WTC11 (cell line): ENCODE data around the gene DUSP19.

Source experiments
- ATF1 ChIP-seq: sonication (generic); formaldehyde crosslinking; IDR thresholded peaks from 2 replicates; pipeline ENCODE4 v1.8.1; 2023; ENCODE audit warnings: mild to moderate bottlenecking, moderate library complexity, missing genetic modification reagents
- E2F1 ChIP-seq: sonication (generic); formaldehyde crosslinking; IDR thresholded peaks from 2 replicates; pipeline ENCODE4 v1.8.0; 2022; ENCODE audit warnings: mild to moderate bottlenecking, missing genetic modification reagents
- IRF2 ChIP-seq: sonication (generic); formaldehyde crosslinking; IDR thresholded peaks from 2 replicates; pipeline ENCODE4 v1.8.0; 2022; ENCODE audit warnings: low read depth, missing genetic modification reagents, borderline replicate concordance
- ZBTB21 ChIP-seq: sonication (generic); formaldehyde crosslinking; IDR thresholded peaks from 2 replicates; pipeline ENCODE4 v1.8.1; 2023; ENCODE audit warnings: mild to moderate bottlenecking, missing genetic modification reagents, borderline replicate concordance
- ZNF121 ChIP-seq: sonication (generic); formaldehyde crosslinking; IDR thresholded peaks from 2 replicates; pipeline ENCODE4 v1.8.0; 2023; ENCODE audit warnings: missing genetic modification reagents
- ZNF416 ChIP-seq: fragments of 250-450 bp; sonication (Bioruptor Pico); IDR thresholded peaks from 2 replicates; pipeline ENCODE4 v1.9.0; 2021; ENCODE audit warnings: mild to moderate bottlenecking, inconsistent platforms
- TF ChIP-seq, protein P1 (sequence below): fragments of 200-600 bp; IDR thresholded peaks from 2 replicates; pipeline ENCODE4 v1.8.0; 2022; ENCODE audit warnings: antibody characterized with exemption
- TF ChIP-seq, protein P2 (sequence below): fragments of 250-450 bp; sonication (Bioruptor Pico); conservative IDR thresholded peaks from 2 replicates; pipeline ENCODE4 v1.9.0; 2021; ENCODE audit warnings: mild to moderate bottlenecking

DNA sequence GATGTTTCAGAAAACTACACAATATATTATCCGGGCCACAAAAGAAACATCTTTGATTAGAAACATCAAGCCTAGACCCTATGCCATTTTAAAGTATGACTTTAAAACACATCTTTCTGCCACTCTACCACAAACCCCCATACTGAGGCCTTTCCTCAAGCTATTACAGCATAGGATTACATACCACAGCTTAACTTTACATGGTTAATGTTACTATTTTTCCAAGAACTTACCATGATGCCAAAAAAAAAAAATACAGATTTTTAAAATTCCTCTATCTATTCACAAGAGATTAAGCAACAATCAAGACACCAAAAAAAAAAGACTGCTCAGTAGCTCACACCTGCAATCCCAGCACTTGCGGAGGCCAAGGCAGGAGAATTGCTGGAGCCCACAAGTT is 49.3 kb upstream of the DUSP19 start:
- TF ChIP-seq, protein P1, sequence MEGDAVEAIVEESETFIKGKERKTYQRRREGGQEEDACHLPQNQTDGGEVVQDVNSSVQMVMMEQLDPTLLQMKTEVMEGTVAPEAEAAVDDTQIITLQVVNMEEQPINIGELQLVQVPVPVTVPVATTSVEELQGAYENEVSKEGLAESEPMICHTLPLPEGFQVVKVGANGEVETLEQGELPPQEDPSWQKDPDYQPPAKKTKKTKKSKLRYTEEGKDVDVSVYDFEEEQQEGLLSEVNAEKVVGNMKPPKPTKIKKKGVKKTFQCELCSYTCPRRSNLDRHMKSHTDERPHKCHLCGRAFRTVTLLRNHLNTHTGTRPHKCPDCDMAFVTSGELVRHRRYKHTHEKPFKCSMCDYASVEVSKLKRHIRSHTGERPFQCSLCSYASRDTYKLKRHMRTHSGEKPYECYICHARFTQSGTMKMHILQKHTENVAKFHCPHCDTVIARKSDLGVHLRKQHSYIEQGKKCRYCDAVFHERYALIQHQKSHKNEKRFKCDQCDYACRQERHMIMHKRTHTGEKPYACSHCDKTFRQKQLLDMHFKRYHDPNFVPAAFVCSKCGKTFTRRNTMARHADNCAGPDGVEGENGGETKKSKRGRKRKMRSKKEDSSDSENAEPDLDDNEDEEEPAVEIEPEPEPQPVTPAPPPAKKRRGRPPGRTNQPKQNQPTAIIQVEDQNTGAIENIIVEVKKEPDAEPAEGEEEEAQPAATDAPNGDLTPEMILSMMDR, result no peak
- TF ChIP-seq E2F1 (CRISPR knock-in tag) (no peak), ZNF121 (CRISPR knock-in tag) (no peak), ZBTB21 (CRISPR knock-in tag) (no peak), ATF1 (CRISPR knock-in tag) (no peak), ZNF416 (no peak), IRF2 (no peak)
- TF ChIP-seq, protein P2, sequence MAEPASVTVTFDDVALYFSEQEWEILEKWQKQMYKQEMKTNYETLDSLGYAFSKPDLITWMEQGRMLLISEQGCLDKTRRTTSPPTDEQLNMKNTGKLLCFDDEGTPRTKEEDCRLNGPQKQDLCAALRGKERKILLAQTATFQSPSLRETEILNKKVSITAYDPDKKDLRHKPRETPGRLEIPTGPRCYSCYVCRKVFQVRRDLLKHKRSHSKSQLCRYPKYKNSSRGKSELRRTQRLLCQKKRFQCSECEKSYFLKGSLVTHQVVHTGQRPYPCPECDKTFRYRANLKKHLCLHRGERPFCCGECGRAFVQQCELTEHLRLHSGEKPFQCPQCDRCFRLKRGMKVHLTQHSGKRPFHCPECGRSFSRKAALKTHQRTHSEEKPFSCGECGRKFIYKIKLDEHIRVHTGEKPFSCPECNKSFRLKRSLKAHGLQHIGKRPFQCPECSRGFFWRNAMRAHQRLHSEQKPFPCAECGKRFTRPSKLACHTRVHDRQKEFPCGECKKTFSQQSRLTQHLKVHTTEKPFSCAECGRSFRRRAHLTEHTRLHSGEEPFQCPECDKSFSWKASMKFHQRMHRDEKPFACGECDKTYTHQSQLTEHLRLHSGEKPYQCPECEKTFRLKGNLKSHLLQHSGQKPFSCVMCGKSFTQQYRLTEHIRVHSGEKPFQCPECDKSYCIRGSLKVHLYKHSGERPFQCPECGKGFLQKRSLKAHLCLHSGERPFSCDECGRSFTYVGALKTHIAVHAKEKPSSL (CRISPR knock-in tag), result no peak
